NCI-H146 (cell line): ENCODE data around the gene GPR17.

Experiments
- DNase-seq: peaks from one replicate; lab custom pipeline; 2025; lab: John Stamatoyannopoulos, UW

GPR17 gene

DNA sequence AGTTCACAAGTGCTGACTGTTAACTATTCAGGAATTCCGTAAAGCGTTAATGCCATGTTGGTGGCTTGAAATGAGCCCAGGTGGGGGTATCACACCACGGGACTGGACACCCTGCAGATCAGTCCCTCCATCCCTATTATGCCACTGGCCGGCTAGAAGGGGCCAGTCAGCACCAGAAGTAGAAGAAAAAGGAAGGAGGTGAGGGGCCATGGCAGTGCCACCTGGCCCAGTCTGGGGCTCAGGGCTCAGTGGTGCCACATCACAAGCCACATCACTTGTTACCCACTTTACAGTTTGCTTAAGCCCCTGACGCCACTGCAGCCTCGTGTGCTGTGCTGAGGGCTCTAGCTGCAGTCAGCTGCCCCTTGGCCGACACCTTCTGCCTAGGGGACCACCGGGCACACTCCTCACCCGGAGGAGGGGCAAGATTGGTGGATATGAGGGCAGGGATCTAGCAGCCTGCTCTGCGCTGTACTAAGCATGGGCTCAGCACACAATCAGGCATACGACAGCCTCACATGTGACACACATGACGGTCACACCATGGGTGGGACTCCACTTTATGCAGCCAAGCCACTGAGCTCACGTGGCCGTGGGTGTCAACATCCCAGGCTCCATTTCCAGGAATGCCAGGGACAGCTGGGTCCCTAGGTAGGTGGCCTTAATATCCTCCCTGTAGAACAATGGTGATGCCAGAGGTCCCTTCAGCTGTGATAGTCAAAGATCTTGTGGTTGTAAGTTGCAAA lies 25.8 kb downstream of the GPR17 start:
- DNase-seq: no peak

DNA sequence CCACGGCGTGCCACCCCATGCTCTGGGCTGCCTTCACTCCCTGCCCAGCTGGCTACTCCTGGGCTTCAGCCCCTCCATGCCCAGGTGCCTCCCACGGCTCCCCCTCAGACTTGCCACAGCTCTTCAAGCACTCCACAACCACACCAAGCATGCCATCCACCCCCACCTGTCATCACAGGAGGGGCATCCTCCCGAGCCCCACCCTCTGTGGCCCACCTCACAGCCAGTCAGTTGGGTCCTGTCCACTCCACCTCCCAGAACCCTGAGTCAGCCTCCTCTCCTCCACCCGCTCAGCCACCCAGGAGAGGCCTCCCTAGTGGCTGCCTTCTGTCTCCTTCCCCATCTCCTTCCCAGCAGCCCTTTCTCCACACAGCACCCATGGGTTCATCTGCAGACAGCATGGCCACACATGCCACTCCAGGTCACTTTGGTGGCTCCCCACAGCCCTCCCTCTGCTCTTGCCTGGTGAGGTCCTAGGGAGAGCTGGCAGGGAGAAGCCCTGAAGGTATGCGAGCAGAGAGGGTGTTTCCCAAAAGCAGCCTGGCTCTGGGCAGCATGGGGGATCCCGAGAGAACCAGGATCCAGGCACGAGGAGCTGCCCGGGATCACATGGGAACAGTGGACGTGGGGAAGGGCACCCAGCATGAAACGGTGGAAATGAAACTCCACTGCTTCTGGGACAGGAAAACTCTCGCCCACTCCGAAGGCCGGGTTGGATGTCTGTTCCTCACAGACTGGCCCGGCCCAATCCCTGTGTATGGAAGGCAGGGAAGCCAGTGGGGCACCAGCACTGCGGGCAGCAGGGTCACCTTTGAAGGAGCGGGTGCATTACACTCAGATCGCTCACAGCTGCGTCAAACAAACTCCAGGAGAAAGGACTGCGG lies 26.6 kb downstream of the GPR17 start:
- no peak for DNase-seq

DNA sequence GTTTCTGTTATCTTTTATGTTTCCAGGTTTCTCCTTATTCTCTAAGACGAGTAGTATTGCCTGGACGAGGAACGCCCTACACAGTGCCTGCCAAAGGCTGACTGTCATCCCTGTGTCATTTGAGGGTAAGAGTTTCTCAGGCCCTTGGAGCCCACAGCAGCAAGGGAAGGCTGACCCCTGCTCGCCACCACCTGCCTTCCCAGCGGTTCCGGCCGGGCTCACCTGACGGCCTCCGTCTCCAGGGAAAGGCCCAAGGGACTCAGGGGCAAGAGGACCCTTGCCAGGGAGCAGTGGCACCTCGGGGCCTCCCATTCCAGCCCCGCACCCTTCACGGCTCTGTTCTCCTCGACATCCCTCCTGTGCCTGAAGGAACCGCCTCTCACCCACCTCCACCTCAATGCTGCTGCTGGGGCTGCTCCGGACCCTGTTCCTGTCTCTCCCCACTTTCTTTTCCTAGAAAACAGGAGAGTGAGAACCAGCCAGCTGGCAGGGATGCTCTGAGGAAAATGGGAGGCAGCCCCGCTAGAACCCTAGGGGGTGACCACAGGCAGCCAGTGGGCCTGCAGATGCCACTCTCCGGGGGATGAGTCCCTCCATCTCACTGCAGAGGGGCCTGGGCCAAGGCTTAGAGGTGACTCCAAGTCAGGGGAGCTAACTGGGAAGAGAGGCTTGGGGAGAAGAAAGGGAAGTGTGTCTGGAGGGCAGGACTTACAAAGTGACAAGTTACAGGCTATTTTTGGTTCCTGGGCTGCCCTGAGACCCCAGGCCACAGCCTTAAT lies 27.5 kb downstream of the GPR17 start:
- no peak for DNase-seq

DNA sequence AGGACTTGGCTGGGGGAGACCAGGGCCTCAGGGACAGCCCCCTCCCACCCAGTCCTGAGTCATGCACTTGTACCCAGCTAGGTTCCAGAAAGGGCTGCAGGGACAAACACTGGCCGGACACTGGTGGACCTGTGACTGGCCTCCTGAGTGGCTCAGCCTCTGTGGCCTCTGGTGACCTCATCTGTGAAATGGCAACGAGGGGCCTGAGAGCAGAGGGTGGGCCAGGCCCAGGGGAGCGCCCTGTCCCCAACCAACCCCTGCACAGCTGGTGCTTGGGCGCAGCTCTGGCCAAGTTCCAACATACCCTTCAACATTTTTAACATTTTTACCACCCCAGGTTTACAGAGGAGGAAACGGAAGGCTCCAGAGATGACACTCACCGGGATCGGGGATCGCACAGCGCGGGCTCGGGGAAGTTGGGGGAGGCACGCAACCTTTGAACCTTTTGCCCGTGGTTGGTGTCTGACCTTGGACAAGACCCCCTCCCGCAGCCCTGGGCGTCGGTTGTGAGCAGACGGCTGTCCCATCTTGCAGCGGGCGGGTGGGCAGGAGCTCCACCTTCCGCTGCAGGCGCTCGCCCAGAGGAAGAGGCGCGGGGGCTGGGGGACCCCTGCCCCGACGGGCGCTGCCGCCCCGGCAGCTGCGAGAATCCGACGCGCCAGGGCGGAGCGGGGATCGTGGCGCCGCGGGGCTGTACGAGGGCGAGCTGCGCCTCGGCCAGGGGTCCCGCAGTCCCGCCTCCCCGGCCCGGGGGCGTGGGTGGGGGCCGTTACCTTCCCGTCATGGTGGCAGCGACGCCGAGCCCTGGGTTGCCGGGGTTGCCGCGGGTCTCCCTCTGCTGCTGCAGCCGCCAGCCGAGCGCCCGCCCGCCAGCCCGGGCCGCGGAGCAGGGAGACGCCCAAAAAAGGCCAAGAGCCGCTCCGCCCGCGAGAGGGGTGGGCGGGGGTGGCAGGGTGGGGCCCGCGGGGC lies 28.6 kb downstream of the GPR17 start:
- DNase-seq: peak; percentile 18

DNA sequence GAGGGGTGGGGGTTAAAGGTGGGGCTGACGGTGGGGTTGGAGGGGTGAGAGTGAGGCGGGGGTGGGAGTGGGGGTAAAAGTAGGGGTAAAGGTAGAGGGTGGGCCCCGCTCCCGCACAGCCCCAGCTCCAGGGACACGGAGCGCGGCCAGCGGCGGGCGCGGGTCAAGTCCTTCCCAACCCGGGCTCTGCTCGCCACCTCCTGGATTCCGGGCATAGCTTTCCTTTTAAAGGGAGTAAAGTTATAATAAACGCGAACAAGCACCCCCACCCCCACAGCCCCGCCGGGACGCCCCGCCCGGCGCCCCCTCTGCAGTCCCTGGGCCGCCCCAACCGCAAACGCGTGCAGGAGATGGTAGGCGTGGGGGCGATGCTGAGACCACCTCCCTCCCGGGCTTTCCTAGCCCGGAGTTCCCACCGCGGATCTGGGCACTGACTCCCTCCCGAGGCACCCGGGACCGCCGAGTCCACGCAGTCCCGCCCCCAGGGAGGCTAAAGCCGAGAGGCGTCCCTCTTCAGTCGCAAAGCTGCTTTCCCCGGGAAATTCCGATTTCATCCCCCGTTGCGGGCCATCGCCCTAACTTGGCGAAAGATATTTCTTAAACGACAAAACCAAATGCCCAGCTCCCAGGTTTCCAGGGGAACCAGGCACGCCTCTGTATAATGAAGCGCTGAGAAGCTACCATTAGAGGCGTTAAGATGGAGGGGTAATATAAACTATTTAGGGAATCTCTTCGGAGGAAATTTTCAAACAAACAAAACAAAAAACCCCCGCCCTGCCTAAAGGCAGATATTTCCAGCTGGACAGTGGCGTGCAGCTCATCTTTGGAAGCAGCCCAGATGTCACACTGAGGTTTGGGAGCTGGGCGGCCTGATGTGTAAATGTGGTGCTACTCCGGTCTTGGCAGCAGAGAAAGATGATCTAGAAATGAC lies 29.6 kb downstream of the GPR17 start, which contains the start of gene LIMS2:
Gene LIMS2, minus strand, starts transcription at position 200 of the 931 bp plus-strand sequence. CDS start 506 bp downstream, outside the sequence.
- DNase-seq: peak; percentile 26

DNA sequence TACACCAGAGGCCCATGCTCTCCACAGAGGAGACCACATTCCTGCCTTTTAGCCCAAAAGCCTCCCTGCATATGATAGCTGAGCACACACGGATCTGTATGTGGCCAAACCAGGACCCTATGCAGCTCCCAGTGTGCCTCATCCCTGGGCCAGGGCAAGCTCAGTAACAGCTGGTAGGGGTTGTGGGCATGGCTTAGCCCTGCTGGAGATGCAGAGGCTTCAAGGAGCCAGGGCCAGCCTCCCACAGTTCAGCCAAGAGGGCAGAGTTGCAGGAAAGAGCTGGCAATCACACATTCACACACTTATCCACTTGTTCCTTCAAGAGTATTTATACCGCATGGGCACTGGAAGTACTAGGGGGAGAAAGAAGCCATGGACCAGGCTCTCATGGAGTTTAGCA lies 31.0 kb downstream of the GPR17 start:
- no peak for DNase-seq

DNA sequence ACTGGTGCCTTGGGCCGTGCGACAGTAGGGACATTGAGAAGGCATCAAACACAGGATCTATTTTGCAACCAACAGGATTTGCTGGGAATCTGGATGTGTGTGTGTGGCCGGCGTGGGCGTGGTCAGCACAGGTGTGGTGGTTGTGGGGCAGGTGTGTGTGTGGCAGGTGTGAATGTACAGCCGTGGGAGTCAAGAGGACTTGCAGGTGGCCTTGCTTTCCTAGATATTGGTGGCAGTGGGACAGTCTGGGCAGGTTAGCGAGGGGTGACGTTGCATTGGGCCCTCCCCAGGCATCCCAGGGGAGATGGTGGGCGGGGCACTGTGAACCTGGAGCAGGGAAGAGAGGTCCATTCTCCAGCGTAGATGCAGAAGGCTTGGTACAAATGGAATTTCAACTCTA lies 32.6 kb downstream of the GPR17 start:
- peak; percentile 47 for DNase-seq

DNA sequence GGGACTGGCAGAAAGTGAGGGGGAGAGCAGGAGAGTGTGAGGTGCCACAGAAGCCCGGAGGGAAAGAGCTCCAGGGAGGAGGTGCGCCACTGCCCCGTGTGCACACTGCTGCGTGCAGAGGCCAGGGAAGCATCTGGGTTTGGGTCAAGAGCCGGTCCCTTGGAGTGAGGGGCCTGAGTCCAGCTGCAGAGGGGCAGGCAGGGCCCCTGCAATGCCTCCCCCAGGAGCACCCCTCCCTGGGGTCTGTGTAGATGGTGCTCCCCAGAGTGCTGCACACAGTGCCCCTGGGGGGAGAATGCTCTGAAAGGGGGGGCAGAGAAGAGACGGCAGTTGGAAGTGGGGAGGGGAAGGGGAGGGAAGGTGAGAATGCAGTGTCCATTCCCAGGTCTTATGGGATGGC lies 33.0 kb downstream of the GPR17 start:
- no peak for DNase-seq

DNA sequence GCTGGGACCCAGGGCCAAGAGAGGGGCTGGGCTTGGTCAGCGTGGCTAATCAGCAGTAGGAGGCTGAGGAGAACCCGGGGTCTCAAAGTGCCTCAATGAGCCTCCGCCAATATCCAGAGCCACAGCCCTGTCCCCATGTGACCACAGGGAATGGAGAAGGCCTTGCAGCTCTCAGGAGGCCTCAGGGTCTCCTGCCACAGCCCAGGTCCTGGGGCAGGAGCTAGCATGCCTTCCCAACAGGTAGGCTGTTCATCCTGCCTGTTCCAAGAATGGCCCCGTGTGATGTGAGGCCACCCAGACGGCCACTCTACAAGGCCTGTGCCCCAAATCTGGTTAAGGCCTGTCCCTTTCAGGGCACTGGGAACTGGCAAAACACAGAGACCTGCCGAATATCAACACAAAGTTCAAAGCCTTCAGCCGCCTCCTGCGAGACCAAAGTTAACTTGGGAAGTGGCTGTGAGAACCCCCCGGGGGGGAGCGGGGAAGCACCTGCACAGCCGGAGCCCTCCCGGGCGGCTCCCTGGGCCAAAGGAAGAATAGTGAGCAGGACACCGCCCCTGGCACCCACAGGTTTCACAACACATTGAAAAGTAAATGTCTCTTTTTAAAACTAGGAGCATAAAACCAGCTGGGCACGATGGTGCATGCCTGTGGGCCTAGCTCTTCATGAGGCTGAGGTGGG lies 33.9 kb downstream of the GPR17 start:
- DNase-seq: no peak

DNA sequence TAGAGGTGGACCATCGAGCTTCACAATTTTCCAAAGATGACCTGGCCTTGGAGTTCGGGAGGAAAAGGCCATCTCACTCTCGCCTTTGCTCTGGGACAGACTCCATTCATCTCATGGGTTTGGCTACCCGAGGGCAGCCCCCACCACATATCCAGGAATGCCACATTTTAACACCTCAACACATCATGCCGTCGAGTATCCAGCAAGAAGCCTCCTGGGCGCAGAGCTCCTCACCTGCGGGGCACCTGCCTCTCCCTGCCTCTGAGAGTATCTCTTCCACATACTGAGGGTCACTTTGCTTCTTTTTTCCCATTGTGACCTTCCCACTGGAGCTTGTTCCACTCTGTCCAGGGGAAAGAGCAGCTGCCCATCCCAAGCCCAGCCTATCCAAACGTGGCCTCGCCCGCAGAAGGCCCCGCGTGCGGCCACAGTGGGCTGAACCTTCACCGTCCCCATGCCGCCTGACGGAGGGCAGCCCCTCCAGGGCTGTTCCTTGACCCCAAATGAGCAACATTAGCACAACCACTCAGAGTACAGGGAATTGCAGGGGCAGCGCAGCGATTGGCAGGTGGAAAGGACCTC lies 34.8 kb downstream of the GPR17 start:
- DNase-seq: no peak

DNA sequence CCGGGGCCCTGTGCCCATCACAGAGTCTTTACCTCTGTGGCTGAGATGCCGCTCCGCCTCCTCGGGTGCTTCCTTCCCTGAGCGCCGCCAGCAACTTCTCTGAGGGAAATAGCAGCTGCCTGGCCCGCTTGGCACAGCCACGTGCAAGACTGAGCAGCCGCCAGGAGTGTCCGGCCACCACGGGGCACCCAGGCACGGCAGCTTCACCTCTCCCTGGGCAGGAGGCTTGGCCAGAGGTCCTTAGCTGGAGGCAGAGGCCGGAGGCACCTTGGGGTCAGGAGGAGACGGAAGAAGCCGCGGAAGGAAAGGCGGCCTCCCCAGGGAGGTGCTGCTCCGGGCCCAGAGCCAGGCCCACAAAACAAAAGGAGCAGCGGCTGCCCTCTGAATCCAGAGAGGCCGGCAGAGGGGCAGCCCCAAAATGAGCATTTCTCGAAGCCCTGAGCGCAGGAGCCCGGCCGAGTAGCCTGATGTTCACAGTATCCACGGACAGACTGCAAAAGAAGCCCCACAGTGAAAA lies 35.4 kb downstream of the GPR17 start:
- DNase-seq: no peak

DNA sequence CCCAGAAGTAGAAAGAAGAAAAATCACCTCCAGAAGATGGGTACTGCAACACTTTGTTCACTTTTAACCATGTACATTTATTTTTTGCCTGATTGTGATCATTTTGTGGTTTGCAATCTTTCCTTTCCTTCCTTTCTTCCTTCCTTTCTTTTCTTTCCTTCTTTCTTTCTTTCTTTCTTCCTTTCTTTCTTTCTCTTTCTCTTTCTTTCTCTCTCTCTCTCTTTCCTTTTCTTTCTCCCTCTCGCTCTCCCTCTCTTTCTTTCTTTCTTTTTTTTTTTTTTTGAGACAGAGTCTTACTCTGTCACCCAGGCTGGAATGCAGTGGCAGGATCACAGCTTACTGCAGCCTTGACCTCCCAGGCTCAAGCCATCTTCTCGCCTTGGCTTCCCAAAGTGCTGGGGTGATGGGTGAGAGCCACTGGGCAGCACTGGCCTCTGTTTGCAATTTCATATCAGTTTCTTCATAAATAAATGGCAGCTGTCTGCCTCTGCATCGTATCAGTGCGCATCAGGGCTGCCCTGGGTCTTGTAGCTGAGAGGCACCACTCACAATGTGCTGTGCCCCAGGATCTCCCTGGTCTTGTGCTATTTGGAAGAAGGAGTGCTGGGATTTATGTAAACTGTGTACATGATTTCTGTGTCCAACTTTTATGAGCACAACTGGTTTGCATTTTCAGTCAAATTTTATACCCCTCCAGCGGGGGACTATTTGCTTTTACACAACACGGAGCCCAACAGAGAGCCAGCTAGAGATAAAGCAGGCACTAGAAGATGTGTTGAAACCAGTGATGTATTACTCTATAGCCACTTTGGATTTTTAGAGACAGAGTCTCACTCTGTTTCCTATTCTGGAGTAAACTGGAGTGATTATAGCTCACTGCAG lies 36.3 kb downstream of the GPR17 start:
- no peak for DNase-seq

DNA sequence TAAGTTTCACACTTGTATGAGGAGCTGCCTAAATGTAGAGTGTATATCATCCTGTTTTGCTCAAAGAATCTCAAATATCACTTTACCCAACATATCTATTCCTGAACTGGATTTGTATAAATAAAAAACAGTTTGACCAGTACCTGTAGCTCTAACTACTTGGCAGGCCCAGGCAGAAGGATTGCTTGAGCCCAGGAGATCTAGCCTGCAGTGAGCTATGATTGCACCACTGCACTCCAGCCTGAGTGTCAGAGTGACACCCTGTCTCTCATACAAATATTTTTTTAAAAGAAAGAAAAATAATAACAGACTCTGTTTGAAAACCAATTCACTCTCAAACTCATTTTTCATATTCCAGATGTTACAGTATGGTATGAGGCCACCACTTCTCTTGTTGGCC lies 37.1 kb downstream of the GPR17 start:
- no peak for DNase-seq

DNA sequence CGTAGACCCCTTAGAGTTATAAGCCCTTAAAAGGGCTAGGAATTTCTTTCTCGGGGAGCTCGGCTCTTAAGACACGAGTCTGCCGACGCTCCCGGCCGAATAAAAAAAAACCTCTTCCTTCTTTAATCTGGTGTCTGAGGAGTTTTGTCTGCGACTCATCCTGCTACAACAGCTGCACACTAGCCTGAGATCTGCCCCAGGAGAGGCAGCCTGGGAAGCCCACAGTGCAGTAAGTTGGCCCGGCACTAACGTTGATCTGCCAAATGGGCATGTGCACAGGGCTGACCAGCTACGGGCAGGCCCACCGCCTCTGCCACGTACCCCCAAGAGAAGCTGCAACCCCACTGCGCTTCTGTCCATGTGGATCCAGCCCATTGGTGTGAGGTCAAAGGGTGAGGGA lies 37.8 kb downstream of the GPR17 start:
- DNase-seq: no peak

DNA sequence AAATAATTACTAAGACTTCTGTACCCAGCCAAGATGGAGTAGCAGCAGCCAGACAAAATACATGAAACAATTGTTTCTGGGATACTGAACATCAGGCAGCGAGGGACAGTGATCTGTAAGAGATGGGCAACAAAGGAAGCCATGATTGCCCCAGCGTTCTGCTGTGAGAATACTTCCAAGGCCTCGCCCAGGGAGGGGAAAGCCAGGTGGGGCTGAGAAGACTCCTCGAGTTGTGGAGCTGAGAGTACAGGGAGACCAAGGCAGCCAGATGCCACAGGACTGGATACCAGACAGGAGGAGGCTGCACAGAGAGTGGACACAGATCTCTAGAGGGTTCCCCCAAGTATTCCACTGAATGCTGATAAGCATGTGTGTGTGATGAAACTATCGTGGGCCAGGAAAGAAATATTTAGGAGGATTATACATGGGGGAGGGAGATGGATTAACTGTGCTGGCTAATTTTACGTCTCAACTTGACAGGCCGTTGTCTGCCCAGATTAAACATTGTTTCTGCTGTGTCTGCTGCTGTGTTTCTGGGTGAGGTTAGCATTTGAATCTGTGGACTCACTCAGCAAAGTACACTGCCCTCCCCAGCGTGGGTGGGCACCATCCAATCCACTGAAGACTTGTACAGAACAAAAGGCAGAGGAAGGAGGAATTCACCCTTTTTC lies 39.6 kb downstream of the GPR17 start:
- DNase-seq: no peak

DNA sequence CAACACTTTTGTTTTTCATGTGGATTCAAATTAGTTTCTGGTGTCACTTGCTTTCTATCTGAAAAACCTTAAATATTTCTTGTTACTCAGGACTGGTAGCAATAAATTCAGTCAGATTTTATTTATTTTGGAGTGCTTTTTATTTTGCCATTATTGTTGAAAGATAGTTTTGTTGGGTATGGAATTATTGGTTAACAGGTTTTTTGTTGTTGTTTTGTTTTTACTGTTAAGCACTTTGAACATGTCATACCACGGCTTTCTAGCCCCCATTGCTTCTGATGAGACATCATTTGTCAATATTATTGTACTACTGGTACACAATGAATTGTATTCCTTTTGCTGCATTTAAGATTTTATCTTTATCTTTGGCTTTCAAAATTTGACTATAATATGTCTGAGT lies 42.5 kb downstream of the GPR17 start:
- DNase-seq: no peak

DNA sequence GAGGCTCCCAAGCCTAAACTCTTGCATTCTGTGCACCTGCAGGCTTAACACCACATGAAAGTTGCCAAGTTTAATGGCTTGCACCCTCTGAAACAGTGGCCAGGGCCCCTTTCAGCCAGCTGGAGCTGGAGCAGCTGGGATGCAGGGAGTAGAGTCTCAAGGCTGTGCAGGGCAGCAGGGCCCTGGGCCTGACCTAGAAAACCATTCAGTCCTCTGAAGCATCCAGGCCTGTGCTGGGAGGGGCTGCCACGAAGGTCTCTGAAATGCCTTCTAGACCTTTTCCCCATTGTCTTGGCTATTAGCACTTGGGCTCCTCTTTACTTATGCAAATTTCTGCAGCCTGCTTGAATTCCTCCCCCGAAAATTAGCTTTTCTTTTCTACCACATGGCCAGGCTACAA lies 44.7 kb downstream of the GPR17 start:
- DNase-seq: no peak
